Neural progenitor cell (in vitro differentiated cells): Measurements from ENCODE around the gene GPR62.

Experiments
- CTCF ChIP-seq: fragments of 200-600 bp; sonication (generic); IDR thresholded peaks from 2 replicates; pipeline ENCODE4 v1.5.1; 2017; ENCODE audit warnings: antibody characterized with exemption, mild to moderate bottlenecking
- EZH2 ChIP-seq: fragments of 200-600 bp; sonication (generic); IDR thresholded peaks from 2 replicates; pipeline ENCODE4 v1.6.1; 2017; ENCODE audit warnings: antibody characterized with exemption, mild to moderate bottlenecking, moderate library complexity
- EZH2phosphoT487 ChIP-seq: fragments of 200-600 bp; sonication (generic); IDR thresholded peaks from 2 replicates; pipeline ENCODE4 v1.6.1; 2017; ENCODE audit warnings: antibody characterized with exemption

DNA sequence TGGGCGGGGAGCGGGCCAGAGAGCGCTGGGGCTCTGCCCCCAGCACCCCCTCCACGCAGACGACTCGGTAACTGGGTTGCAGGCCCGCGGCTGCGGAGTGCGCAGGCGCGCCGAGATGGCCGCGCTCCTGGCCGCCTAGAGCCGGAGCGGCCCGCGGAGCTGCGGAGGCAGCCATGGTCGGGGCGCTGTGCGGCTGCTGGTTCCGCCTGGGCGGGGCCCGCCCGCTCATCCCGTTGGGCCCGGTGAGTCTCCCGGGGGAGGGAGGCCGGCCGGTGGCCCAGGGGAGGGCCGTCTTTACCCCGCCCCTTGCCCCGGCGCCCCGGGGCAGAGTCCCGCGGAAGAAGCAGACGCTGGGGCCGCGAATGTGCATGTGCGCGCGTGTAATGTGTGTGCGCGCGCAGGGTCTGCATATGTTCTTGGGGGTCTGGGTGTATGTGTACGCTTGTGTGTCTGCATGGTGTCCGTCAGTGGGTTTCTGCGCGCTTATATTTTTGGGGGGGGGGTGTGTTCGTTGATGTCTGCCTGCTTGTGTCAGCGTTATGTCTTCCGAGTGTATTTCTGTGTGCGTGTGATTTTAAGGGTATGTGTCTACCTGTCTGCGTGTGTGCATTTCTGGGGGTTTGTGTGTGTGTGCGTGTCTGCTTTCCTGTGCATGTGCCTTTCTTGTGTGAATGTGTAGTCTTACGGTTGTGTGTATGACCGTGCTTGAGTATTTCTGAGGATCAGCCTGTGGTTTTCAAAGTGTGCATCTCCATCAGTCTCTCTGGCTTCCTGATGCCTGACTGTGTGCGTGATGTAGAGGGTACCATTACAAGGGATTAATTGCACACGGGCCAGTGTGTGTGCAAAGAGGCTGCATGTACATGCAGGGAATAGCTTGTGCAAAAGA, 20.0 kb downstream of the GPR62 start, which contains the start of gene ABHD14A:
- TF ChIP-seq CTCF (no peak), EZH2phosphoT487 (no peak), EZH2 (peak; percentile 22)
